Stimulated activated CD4-positive, alpha-beta T cell treated with anti-CD3 and anti-CD28 coated beads, Interleukin-2, amount 100 ng/mL, for 24 hours (primary cell): ENCODE results near the gene DUSP19.

Source experiments
- DNase-seq, 2 donors: peaks; one replicate each; pipeline ENCODE4 v3.0.0-alpha.2; 2020

The DUSP19 gene

GRCh38 chr2:183126635-183127034 is 48.1 kb downstream of the DUSP19 start:
- no peak for DNase-seq

GRCh38 chr2:183134016-183134415 is 55.5 kb downstream of the DUSP19 start:
- DNase-seq, result no peak

- no peak for DNase-seq
These were observed 70.4 kb downstream of the DUSP19 start for GRCh38 chr2:183148955-183149354.

- DNase-seq, result no peak
These were observed 70.9 kb downstream of the DUSP19 start for GRCh38 chr2:183149489-183149888.
